Activated CD4-positive, alpha-beta T cell treated with anti-CD3 and anti-CD28 coated beads, Interleukin-2, Interleukin-4, amounts not matched to agents 100 ng/mL and 50 ng/mL, durations not matched to agents 16 hours and 8 hours (primary cell): ENCODE results near the gene CUX1.
"Not testable (repeated sequence)": the region's sequence is repeated elsewhere in the genome, so short reads cannot be mapped to it uniquely, and the experiment has no call there.

Experiments used
- DNase-seq: peaks from one replicate; pipeline ENCODE4 v3.0.0-alpha.2; 2020; ENCODE audit warnings: low spot score

The CUX1 gene

GRCh38 chr7:101854084-101854865, 36.8 kb downstream of the CUX1 start:
- no peak for DNase-seq

- DNase-seq = peak; percentile 86
Measured at GRCh38 chr7:101856473-101857357, 39.3 kb downstream of the CUX1 start.

- peak; percentile 3 for DNase-seq
Measured at GRCh38 chr7:101857358-101857811, 40.0 kb downstream of the CUX1 start.

GRCh38 chr7:101858437-101859385, 41.3 kb downstream of the CUX1 start:
- DNase-seq = no peak

DNA sequence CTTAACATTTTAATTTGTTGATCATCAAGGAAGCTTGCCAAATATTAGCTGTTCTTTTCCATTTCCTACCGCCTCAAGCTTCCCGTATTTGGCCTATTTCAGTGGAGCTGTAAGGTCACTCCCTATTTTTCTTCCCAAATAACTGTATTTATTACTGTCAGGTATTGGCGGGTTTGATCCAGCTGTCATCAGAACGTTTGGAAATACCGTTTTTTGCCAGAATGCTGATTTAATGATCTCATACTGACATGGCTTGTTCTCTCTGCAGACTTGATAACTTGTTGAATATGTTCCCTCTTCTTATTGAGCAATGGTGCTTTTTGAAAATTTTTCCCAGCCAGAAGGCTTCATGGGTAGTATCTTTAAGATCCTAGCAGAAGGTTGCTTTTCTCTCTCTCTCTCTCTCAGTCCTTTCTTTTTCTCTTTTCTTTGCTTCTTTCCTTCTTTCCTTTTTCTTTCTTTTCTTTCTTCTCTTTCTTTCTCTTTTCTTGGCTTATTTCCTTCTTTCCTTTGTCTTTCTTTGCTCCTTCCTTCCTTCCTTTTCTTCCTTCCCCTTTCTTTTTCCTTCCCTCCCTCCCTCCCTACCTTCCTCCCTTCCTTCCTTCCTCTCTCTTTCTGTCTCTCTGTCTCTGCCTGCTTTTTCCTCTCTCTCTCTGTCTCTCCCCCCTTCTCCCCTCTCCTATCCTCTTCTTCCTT, 42.1 kb downstream of the CUX1 start:
- no peak for DNase-seq

GRCh38 chr7:101860316-101861217, 43.1 kb downstream of the CUX1 start:
- no peak for DNase-seq

GRCh38 chr7:101861218-101861775, 43.9 kb downstream of the CUX1 start:
- no peak for DNase-seq

DNA sequence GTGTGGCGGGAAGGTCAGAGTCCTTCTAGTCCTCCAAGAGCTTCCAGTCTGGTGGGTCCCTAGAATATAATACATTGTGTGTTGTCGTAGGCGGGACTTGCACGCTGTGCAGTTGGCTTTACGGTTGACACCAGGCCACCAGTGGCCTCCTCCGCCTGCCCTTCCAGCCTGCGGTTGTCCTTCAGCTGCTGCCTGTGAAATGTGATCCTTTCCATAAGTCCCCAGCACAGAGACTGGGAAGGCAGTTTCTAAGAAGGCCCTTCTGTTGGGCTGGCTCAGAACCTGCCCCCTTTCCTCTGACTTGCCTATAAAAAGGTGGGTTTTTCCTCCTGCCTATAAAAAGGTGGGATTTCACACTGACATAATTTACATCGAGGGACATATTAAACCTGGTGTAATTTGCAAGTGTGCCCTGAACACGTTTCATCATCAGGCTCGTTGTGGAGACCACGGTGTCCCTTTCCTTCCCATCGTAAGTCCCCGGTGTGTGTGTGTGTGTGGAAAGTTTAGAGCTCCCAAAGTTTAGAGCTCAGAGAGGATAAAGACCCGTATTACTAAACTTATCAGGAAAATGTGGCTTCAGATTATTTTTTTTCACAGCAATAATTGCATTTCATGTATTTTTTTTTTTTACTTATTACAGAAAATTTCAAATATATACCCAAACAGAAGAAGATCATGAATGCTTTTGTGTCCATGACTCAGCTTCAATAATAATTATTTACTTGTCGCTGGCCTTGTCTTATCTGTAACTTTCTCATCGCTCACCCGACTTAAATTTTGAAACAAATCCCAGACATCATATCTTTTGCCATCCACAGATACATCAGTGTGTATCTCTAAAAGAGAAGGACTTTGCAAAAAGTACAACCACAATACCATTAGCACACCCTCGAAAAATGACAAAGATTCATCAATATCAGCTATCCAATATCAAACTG, 45.1 kb downstream of the CUX1 start:
- no peak for DNase-seq

GRCh38 chr7:101863598-101863997, 46.2 kb downstream of the CUX1 start:
- DNase-seq = no peak

- DNase-seq = no peak
Measured at GRCh38 chr7:101864039-101864438, 46.6 kb downstream of the CUX1 start.

DNA sequence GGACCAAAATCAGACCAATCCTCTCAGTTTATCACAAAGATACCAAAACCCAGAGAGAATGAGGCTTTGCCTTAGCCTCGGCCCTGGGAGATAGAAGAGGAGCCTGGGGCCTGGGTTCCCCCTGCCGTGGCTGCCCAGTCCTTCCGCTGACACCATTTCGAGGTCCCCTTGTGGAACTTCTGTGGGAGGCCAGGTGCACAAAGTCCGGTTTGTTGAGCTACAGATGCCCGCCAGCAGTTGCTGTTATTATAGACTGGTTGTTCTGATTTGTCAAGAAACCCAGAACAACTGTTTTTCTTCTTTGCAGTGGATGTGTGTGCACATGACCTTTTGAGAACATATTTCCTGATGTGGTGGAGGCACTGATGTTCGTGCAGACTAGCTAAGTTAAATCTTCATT, 47.6 kb downstream of the CUX1 start:
- no peak for DNase-seq

DNA sequence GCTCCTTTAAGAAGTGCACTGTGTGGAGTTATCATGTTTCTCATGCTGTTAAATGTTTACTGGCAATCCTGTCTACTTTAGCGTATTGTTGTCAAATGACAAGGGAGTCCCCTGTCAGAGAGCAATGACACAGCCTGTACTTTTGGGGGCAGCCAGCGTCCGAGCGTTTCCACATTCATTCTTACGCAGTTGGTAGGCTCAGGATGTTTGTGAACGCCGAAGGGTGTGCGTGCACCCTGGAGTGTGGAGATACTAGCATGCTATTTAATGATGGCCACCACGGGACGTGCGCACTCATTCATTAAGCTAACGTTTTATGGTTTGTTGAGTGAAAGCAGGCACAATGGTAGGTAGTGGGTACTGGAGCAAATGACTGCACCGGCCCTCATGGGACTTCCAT, 48.0 kb downstream of the CUX1 start:
- no peak for DNase-seq

DNA sequence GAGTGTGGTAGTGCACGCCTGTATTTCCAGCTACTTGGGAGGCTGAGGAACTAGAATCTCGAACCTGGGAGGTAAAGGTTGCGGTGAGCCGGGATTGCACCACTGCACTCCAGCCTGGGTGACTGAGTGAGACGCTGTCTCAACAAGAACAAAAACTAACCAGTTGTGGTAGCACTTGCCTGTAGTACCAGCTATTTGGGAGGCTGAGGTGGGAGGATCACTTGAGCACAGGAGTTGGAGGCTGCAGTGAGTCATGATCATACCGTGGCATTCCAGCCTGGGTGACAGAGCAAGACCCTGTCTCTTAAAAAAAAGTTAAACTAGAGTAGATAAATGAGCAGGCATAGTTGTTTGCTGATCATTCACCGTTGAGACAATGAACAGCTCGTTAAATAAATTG, 48.9 kb downstream of the CUX1 start:
- DNase-seq = no peak

GRCh38 chr7:101867265-101867664, 49.8 kb downstream of the CUX1 start:
- no peak for DNase-seq

DNA sequence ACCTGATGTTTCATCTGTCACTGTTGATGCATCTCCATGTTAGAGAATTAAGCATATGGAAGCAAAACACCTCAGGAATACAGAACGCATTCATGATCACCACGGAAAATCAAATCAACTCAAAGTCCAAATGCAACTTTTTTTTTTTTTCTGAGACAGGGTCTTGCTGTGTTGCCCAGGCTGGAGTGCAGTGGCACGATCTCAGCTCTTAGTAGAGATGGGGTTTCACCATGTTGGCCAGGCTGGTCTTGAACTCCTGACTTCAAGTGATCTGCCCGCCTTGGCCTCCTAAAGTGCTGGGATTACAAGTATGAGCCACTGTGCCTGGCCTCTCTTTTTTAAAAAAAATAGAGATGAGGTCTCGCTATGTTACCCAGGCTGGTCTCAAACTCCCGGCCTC, 50.3 kb downstream of the CUX1 start:
- not testable (repeated sequence) for DNase-seq

GRCh38 chr7:101868191-101868950, 50.9 kb downstream of the CUX1 start:
- DNase-seq = no peak

DNA sequence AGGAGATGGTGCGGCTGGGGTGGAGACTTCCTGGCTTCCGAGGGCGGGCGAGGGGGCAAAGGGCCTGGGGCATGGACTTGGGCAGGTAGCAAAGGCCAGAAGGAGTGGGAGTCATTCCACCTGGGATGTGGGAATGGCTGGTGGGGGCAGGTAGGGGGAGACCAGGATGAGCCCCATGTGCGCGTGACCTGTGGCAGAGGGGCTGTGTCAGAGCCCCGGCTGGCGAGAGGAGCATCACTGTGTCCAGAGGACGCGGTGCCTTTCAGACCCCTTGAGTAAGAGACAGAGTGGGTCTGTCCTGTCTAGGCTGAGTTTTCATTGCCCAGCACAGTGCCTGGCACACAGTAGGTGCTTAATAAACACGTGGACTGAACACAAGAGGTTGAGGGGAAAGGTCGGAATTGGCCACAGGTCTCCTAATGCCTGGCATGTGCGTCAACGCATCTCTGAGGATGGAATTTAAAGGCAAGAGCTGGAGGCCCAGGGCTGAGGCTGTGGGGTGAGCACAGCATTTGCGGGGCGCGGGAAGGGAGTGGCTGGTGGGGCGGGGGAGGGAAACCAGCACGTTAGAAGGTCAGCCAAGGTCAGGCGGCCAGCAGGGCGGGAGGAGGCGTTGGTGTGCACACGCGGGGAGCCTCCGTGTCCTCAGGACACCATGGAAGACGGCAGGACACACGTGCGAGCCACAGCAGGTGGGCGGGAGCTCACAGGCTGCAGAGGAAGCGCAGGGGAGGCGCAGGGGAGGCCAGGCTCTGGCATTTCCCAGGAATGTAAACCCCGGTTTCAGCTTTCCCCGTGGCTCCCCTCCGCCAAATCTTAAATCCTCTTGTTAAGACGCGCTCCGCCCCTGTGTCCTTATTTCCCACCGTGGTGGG, 51.8 kb downstream of the CUX1 start:
- no peak for DNase-seq
